HG02642 (cell line): ENCODE results near the gene RRP1.
A peak's percentile ranks its signal among the peaks of the same experiment; 100 is the strongest.

ENCODE experiments used
- ATAC-seq: cut with Tn5 transposase; IDR thresholded peaks from one replicate; pipeline ENCODE4 v1.9.1; 2021; ENCODE audit warnings: mild to moderate bottlenecking; ENCODE audit not compliant: unreplicated experiment, poor library complexity

RRP1 gene

GRCh38 chr21:43799301-43799840 lies 10.0 kb downstream of the RRP1 start:
- ATAC-seq = no peak

- ATAC-seq = no peak
Observed at GRCh38 chr21:43800124-43800523, 10.7 kb downstream of the RRP1 start.

GRCh38 chr21:43800566-43800965 lies 11.2 kb downstream of the RRP1 start:
- no peak for ATAC-seq

- no peak for ATAC-seq
Observed at GRCh38 chr21:43801006-43801783, 11.8 kb downstream of the RRP1 start.

GRCh38 chr21:43802713-43803313 lies 13.4 kb downstream of the RRP1 start:
- ATAC-seq = no peak

GRCh38 chr21:43803558-43804300 lies 14.4 kb downstream of the RRP1 start:
- ATAC-seq = no peak

- peak; percentile 74 for ATAC-seq
Observed at GRCh38 chr21:43805275-43805800, 16.0 kb downstream of the RRP1 start.

- no peak for ATAC-seq
Observed at GRCh38 chr21:43806017-43806710, 16.8 kb downstream of the RRP1 start.

- no peak for ATAC-seq
Observed at GRCh38 chr21:43808367-43808766, 19.0 kb downstream of the RRP1 start.

GRCh38 chr21:43808832-43809251 lies 19.5 kb downstream of the RRP1 start:
- no peak for ATAC-seq

GRCh38 chr21:43809346-43809799 lies 20.0 kb downstream of the RRP1 start:
- no peak for ATAC-seq

GRCh38 chr21:43809853-43810504 lies 20.6 kb downstream of the RRP1 start:
- ATAC-seq = no peak

- ATAC-seq = peak; percentile 72
Observed at GRCh38 chr21:43810505-43811261, 21.3 kb downstream of the RRP1 start.

GRCh38 chr21:43811262-43812105 lies 22.1 kb downstream of the RRP1 start:
- ATAC-seq = no peak

GRCh38 chr21:43812139-43812821 lies 22.9 kb downstream of the RRP1 start:
- no peak for ATAC-seq

GRCh38 chr21:43812957-43813655 lies 23.7 kb downstream of the RRP1 start:
- ATAC-seq = no peak

- no peak for ATAC-seq
Observed at GRCh38 chr21:43813656-43813980, 24.2 kb downstream of the RRP1 start.
